GM18505 (cell line): Measurements from ENCODE around the gene NF2.

Experiments
- ATAC-seq: cut with Tn5 transposase; IDR thresholded peaks from one replicate; pipeline ENCODE4 v1.9.1; 2021; ENCODE audit not compliant: unreplicated experiment
- POLR2A ChIP-seq: IDR thresholded peaks from 4 replicates; pipeline ENCODE4 v1.6.1; 2011; ENCODE audit warnings: borderline replicate concordance; ENCODE audit not compliant: insufficient read depth, insufficient read length; ENCODE audit errors: extremely low read depth

The NF2 gene

DNA sequence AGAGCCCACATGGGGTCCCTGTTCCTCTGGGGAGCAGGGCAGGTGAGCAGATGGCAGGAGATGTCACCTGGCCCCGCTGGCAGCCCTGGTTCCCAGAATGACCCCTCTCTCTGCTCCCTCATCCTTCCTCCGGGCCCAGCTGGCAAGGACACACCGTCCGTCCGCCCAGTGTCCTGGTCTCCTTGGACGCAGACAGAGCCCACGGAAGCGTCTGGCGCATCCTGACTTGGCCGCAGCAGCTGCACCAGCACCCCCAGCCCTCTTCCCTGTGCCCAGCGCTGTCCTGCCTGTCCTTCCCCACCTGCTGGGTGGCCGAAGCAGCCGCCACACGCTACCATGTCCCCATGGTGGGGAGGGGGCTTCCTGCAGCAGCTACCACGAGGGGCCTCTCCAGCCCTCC is 106.8 kb downstream of the NF2 start:
- ATAC-seq = no peak
- no peak for TF ChIP-seq POLR2A

DNA sequence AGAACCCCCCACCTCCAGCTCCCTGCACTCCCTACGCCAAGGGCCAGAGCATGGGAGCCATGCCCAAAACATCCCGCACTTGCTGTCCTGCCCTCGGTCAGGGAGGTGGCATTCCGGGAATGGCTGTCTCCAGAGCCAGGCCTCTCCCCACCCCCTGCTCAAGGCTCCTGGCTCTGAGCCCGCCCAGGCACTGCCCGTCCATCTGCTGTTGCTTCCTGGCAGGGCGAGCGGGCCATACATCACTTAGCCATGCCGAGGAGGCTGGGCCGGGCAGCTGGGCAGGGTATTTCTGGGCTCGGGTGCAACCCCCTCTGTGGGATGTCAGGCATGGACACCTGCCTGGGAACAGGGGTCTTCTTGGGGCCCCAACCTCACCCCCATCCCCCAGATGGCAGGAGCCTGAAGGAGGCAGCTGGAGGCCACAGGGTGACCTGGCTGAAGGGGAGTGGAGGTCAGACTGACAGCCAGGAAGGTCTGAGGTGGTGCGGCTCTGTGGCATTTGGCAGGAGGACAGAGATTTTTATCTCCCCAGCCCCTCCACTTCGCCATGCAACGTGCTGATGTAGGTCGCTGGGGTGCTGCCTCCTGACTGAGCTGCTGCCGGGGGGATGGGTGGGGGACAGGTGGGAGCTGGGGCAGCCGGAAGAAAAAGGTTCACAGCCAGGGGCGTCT is 107.6 kb downstream of the NF2 start:
- TF ChIP-seq POLR2A = no peak
- no peak for ATAC-seq

DNA sequence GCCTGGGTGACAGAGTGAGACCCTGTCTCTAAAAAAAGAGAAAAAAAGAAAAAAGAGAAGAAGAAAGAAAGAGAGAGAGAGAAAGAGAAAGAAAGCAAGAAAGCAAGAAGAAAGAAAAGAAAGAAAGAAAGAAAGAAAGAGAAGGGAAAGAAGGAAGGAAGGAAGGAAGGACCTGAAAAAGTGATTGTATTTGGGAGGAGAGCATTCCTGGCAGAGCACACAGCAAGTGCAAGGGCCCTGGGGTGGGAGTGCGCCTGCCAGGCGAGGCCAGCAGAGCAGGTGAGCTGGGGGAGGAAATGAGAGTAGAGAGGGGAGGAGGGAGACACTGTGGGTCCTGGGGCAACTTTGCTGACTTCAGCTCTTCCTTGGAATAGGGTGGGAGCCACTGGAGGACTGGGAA is 108.7 kb downstream of the NF2 start:
- TF ChIP-seq POLR2A = no peak
- no peak for ATAC-seq

DNA sequence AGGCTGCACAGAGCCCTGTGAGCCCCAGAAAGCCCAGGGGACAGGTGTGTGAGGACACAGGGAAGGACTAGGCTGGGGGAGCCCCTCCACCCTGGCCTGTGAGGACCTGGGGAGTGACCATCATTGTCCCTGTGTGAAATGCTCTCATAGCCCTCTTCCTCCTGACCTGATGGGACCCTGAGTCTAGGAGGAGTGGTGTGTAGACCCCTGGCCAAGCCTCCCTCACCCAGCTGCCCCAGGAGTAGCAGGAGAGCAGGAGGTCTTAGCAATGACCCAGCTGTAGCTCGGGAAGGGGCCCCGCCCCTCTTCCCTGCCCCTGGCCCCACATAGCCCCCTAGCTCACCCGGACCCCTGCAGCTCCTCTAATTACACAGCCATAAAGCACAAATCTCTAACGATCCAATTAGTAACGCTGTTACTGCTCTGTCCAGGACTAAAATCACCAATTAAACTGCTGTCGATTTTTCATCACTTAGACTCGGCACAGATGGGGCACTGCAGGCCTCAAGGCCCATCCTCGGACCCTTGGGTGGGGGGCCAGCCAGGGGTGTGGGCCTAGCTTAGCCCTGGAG is 109.8 kb downstream of the NF2 start:
- no peak for TF ChIP-seq POLR2A
- no peak for ATAC-seq

DNA sequence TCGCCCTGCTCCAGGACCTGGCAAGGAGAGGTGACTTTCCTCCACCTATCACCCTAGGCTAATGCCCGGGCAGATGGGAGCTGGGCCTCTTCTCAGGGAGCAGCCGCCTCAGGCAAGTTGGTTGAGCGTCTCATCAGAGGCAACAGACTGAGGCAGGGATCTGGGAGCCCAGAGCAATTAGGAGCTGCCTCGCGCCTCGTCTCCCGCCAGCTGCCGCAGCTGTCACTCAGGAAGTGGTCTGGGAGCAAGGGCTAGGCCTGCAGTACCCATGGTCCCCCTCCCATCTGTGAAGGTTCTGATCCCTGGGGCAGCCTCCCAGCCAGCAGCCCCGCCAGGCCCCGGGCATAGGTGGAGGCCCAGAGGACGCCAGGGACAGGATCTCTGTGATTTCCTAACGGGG is 111.8 kb downstream of the NF2 start:
- no peak for TF ChIP-seq POLR2A
- no peak for ATAC-seq

DNA sequence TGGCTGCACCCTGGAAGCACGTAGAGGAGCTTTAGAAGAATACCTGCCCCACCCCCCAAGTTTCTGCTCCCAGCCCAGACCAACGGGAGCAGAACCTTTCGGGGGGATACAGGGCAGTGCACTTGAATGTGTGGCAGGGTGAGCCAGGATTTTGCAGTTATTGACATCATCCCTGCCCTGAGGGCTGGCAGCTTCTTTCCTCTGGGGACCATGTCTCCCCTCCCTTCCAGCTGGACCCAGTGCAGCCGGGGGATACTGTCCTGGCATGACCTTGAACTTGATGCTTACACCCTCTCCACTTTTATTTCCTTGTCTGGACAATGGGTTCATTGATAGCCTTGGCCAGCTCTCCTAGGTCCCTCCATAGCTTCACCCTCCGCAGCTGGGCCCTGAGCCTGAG is 112.3 kb downstream of the NF2 start:
- no peak for TF ChIP-seq POLR2A
- no peak for ATAC-seq

DNA sequence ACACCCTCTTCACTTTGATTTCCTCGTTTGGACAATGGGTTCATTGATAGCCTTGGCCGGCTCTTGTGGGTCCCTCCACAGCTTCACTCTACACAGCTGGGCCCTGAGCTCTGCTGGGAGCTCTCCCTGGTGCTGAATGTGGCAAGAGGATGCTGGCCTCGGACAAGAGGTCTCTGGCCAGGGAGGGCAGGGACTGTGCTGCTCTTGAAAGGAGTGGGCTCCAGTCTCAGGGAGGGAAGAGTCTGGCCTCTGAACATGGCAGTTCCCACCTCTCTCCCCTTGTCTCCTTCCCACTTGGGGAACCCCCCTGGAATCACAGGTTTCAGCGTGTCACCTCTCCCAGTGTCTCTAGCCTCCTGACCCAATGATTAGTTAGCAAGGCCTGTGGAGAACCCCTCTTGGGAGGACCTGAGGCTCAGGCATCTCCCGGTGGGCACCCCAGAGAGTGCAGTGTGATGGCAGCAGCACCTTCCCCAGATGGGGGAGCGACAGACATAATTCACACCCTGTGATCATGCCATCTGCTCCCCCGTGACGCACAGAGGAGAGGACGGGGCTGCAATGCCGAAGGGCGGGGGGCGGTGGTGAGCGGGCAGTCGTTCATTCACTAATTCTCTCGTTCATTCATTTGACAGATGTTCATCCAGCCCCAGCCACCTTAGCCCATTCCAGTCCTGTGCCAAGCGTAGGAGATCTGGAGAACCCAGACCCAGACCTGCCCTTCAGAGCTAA is 113.5 kb downstream of the NF2 start:
- ATAC-seq = no peak
- no peak for TF ChIP-seq POLR2A

DNA sequence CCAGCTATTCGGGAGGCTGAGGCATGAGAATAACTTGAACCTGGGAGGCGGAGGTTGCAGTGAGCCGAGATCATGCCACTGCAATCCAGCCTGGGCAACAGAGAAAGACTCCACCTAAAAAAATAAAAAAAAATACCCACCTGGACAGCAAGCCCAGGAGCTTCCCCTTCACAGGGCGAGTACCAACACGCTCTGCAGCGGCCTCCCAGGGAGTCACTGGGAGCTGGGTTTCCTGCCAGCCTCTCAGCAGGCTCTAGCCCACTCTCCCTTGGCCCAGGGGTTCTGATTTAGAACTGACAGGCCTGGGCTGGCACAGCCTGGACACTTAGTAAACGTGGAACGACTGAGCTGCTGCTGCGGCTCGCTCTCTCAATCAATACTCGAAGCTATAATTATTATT is 114.4 kb downstream of the NF2 start:
- no peak for ATAC-seq
- no peak for TF ChIP-seq POLR2A

DNA sequence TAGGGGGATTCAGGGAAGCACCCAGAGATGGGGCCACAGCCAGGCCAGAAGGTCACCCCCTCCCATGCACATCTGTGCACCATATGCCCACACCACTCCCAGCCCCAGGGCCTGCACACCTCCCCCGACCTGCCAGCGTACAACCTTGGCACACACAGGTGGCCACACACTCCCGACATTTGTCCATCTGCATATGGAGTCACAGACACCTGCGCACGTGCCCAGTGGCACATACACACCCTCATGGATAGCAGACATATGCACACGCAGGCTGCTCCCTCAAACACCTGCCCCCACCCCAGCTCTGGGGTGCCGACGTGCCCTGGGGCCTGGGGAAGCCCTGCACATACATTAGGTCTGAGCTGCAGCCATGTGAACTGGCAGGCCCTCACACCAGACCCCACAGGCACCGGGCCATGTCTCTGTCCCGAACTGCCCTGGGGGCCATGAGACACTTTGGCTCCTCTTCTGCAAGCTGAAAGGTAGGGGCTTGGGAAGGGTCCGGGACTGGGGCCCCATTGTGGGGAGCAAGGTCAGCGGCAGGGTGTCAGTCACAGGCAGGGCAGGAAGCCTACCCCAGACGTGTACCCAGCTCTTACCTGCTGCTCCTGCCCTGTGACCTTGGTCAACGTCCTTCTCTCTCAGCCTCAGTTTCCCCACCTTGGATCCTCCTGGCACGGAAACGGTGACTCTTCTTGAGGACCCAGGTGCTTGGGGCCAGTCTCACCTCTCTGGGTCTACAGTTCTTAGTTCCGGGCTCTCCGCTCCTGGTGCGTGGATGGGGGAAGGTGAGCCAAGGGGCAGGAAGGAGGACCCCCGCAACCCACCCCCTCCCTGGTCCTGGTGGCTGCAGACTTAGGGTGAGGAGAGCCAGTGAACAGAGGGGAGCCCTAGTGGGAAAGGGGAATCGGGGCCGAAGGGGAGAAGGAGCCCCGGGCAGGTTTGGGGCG is 115.8 kb downstream of the NF2 start:
- no peak for TF ChIP-seq POLR2A
- no peak for ATAC-seq

DNA sequence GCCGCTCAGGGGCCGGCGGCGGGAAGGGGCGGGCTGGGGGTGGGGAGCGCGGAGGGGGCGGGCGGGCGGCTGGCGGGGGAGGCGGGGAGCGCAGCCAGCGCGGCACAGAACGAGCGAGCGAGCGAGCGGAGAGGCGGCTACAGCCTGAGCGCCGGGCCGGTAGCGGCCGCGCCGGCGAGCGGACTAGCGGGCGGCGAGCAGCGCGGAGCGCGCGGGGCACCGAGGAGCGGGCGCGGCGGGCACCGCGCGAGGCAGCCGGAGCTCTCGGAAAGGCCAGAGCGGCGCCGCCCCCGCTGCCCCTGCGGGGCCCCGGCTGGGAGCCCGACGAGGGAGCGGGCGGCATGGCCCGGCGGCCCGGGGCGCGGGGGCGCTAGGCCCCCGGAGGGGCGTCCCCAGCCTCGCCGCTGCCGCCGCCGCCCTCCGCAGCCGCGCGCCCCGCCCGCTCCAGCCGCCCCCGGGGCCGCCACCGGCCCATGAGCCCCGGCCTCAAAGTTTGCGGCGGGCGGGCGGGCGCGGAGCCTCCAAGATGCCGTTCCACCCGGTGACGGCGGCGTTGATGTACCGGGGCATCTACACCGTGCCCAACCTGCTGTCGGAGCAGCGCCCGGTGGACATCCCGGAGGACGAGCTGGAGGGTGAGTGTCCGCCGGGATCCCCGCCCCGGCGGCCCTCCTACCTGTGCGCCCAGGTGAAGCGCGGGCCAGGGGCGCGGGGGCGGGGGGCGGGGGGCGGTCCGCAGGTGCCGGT is 116.6 kb downstream of the NF2 start, which contains the start of gene CABP7:
Gene CABP7 (plus strand): TSS at position 105 of the 747 bp plus-strand sequence. CDS start 422 bp downstream, at position 527.
- no peak for TF ChIP-seq POLR2A
- no peak for ATAC-seq

DNA sequence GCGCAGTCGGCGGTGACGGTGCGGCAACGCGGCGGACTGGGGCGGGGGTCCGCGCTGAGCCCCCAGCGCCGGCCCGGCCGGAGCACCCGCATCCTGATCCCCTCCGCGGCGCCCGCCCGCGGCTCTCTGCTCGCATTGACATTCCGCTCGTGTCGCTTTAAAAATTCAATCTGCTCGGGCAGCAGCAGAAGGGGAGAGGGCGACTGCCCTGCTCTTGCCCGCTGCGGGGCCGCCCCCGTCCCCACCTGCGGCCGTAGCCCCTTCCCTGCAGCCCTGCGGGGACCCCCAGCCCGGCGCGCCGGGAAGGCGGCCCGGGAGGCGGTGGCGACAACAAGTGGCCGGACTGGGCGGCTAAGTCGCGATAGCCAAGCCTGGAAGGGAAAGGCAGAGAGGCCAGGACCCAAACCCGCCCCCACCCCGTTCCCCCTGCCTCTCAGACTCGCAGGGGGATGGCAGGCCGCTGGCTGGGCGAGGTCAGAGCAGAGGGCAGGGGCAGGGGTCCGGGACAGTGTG is 117.4 kb downstream of the NF2 start:
- no peak for TF ChIP-seq POLR2A
- no peak for ATAC-seq

DNA sequence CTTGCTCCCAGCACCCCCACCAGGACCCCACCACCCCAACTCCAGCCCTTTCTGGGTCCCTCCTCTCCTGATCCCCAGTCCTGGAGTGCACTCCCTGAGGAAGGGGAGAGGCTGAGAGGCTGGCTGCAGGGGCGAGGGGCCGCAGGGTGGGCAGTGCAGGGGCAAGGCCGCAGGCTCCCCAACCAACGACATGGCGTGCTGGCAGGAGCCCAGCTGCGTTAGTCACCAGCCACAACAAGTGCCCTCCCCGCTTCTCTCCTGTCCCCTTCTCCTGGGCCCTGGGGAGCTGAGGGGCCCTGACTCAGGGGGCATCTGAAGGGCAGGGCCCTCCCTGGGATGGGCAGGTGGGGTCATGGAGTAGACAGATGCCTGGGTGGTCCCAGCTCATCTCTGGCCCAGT is 118.7 kb downstream of the NF2 start:
- no peak for TF ChIP-seq POLR2A
- no peak for ATAC-seq

DNA sequence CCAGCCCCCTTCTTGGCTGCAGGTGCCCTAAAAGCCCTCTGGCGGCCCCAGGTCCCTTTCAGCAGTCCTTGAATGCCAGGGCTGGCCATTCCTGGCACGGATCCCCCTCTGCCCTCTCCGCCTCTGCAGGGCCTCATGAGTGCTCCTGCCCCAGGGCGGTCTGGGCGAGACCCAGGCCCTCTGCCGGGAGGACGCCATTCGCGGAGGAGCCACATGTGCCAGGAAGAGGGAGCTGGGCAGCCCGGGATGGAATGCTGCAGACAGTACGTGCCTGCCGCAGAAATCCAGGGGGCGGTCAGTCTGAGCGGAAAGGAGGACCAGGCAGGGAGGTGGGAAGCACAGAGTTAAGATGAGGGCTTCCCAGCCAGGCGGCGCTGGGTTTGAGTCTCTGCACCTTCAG is 119.2 kb downstream of the NF2 start:
- no peak for ATAC-seq
- no peak for TF ChIP-seq POLR2A

DNA sequence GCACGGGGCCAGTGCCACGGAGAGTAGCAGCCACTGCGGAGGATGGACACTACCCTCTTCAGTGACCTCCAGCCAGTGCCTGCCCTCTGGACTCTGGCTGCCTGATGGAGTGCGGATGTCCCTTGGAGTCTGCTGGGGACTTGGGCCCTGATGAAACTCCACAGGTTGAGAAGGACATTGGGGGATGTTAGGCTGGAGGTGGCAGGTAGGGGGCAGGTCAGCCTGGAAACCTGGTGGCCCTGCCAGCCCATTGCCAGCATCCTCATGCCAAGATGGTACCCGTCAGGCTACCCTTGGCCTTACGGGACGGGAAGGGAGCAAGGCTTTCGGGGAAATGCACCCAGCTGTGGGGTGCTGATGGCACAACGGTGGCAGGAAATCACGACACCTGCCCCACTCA is 120.3 kb downstream of the NF2 start:
- TF ChIP-seq POLR2A = no peak
- ATAC-seq = no peak
